Measurements from ENCODE around the gene IRF7.

Gene IRF7

DNA sequence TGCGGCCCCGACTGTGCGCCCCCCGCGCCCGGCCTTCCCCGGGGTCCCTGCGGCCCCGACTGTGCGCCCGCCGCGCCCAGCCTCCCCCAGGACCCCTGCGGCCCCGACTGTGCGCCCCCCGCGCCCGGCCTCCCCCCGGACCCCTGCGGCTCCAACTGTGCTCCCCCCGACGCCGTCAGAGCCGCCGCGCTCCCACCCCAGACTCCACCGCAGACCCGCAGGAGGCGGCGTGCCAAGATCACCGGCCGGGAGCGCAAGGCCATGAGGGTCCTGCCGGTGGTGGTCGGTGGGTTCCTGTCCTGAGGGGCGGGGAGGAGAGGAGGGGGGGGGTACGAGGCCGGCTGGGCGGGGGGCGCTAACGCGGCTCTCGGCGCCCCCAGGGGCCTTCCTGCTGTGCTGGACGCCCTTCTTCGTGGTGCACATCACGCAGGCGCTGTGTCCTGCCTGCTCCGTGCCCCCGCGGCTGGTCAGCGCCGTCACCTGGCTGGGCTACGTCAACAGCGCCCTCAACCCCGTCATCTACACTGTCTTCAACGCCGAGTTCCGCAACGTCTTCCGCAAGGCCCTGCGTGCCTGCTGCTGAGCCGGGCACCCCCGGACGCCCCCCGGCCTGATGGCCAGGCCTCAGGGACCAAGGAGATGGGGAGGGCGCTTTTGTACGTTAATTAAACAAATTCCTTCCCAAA, 24.4 kb upstream of the IRF7 start:
- DNase-seq (ENCODE audit: low read depth), result no peak

GRCh38 chr11:639332-639955, 23.7 kb upstream of the IRF7 start:
- DNase-seq (ENCODE audit: low read depth), result no peak

DNA sequence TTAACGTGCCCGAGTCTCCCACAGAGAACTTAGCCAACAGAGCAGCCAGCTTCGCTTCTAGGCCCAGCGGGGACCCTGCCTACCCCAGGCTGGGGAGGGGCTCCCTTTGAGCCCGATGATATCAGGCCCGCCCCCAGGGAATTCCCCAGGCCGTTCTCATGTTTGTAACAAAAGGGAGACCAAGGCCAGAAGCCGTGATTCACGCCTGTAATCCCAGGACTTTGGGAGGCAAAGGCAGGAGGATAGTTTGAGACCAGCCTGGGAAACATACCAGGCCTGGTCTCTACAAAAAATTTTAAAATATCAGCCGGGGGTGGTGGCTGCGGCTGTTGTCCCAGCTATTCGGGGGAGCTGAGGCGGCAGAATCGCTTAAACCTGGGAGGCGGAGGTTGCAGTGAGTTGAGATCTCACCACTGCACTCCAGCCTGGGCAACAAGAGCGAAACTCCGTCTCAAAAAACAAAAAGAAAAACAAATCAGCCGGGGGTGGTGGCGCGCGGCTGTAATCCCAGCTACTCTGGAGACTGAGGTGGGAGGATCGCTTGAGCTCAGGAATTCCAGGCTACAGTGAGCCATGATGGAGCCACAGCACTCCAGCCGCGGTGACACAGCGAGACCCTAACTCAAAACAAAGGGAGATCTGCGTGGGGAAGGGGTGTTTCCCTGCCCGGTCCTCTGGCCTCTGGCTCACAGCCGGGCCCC, 23.0 kb upstream of the IRF7 start:
- DNase-seq (ENCODE audit: low read depth), result no peak

DNA sequence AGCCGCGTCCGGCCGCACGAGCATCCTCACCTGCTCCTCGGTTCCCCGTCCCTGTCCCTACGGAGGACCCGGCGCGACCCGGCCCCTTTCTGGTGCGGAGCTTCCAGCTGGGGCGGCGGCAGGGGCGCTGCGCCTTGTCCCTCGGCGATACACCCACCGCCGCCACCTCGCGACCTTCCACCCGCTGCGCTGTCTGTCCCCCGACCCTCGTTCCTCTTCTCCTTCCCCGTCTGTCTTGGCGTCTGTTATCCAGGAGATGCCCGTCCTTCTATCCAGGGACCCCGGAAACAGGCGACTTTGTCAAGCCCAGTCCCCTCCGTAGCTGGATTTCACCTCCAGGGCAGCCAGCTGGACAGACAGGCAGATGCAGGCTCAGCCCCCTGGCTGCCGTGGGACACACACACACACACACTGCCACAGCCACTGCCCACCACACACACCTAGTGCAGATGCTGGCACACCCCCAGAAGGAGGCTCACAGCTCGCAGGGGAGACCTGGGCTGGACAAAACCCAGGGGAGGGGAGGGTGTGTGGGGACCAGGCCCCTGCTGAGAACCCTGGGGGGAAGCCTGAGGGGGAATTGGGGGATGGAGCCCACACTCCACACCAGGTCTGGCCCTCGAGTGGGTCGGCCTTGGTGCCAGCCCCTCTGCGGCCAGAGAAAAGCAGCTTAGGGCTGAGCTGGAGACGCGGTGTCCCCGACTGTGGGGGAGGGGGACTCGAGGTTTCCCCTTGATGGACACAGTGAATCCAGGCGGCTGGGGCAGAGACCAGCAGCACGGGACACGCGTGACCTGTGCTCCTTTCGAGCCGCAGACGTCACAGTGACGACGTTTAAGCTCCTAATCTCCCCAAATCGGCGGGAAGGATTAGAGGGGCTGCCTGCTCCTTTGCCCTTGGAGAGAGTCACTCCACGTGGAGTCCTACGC, 22.1 kb upstream of the IRF7 start:
- no peak for DNase-seq (ENCODE audit: low read depth)

- DNase-seq (ENCODE audit: low read depth), result no peak
Measured at GRCh38 chr11:637333-637592, 21.5 kb upstream of the IRF7 start.

DNA sequence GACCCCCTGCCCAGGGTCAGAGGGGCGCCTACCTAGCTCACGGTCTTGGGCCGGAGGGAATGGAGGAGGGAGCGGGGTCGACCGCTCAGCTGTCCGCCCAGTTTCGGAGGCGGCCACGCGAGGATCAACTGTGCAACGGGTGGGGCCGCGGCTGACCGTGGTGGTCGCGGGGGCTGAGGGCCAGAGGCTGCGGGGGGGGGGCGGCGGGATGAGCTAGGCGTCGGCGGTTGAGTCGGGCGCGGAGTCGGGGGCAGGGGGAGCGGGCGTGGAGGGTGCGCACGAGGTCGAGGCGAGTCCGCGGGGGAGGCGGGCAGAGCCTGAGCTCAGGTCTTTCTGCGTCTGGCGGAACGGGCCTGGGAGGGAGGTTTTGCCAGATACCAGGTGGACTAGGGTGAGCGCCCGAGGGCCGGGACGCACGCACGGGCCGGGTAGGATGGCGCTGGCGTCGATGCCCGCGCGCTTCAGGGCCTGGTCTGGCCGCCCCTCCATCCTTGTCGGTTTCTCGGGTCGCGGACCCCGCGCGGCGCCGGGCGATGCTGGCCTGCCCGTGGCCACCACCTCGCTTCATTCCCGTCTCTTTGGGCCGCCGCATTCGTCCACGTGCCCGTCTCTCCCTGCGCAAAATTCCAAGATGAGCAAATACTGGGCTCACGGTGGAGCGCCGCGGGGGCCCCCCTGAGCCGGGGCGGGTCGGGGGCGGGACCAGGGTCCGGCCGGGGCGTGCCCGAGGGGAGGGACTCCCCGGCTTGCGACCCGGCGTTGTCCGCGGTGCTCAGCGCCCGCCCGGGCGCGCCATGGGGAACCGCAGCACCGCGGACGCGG, 21.0 kb upstream of the IRF7 start, which contains the start of gene DRD4:
TSS of gene DRD4 (plus strand) at position 759 of the 822 bp plus-strand sequence. CDS start at position 795, 36 bp downstream.
- DNase-seq (ENCODE audit: low read depth), result no peak

- DNase-seq (ENCODE audit: low read depth), result no peak
Measured at GRCh38 chr11:635945-636510, 20.3 kb upstream of the IRF7 start.

GRCh38 chr11:630871-631270, 15.1 kb upstream of the IRF7 start:
- no peak for DNase-seq (ENCODE audit: low read depth)

DNA sequence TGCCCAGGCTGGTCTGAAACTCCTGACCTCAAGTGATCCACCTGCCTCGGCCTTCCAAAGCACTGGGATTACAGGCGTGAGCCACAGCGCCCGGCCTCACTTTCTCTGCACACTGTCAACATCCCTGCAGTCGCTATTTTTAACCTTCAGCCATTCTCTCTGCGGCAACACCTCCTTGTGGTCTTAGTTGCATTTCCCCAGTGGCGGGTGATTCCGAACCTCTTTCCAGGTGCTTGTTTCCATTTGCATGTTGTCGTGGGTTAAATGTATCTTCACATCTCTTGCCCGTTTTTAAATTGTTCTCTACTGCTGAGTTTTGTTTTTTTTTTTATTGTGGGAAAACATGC, 13.5 kb upstream of the IRF7 start:
- no peak for DNase-seq (ENCODE audit: low read depth)

GRCh38 chr11:628056-628455, 12.3 kb upstream of the IRF7 start:
- no peak for DNase-seq (ENCODE audit: low read depth)

- DNase-seq (ENCODE audit: low read depth), result no peak
Measured at GRCh38 chr11:627308-627576, 11.5 kb upstream of the IRF7 start.

- no peak for DNase-seq (ENCODE audit: low read depth)
Measured at GRCh38 chr11:626475-627307, 10.9 kb upstream of the IRF7 start, which contains the start of gene SCT. SCT (minus strand) TSS chr11:627181; CDS start chr11:627143, 38 bp downstream.

- DNase-seq (ENCODE audit: low read depth), result no peak
Measured at GRCh38 chr11:625636-626268, 10.0 kb upstream of the IRF7 start.

GRCh38 chr11:624705-625635, 9.2 kb upstream of the IRF7 start, which contains the start of gene CDHR5:
CDHR5 (minus strand) TSS chr11:624955; CDS start chr11:624902, 53 bp downstream.
- no peak for DNase-seq (ENCODE audit: low read depth)

- no peak for DNase-seq (ENCODE audit: low read depth)
Measured at GRCh38 chr11:623999-624704, 8.4 kb upstream of the IRF7 start.

DNA sequence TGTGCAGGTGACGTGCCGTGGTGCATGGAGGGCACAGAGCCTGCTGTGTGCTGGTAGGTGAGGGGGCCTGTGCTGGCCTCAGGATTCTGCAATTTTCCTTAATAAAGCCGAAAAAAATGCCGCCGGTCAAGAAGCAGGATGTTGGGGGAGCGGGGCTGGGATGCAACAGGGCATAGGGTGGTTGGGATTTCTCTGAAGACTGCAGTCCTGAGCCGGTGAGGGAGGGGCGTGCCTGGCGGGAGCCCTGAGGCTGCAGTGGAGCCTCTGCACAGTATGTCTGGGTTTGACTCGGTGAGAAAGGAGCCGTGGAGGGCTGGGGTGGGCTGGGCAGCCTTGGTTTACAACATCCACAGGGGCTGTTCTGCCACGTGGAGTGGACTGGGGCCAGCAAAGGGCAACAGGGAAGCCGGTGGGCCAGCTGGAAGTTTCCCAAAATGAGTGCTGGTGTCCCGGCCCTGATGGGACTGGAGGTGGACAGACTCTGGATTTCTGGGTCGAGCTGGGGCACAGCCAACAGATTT, 7.7 kb upstream of the IRF7 start:
- DNase-seq (ENCODE audit: low read depth), result no peak

- no peak for DNase-seq (ENCODE audit: low read depth)
Measured at GRCh38 chr11:621838-622237, 6.1 kb upstream of the IRF7 start.

Data from GM04504 (cell line).